ENCODE results near the gene P2RY4. TPM values are rescaled to one million over a fixed set of nuclear protein-coding genes. Genes with fewer than 3 reads are reported as not detected.

The P2RY4 gene
- total and polyA plus RNA-seq, 2 of the 4 experiments (the other 2 are of a cell fraction): 0.14 TPM; not detected in 1

DNA sequence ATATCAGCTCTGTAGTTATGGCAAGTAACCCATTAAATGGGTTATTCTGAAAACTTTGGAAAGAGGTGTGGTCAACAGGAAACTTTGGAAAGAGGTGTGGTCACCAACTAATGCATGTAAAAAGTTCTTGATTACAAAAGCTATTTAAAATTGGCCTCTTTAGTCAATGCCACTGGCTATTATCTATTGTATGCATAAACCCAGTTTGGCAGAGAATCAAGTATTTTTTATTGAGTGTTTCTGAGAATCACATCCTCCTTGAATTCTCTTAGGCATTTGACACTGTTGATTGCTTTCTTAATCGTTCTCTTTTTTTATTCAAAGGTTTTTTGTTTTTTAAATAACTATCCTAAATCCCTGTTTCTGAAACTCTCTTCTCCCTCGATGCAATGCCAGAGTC is 7.5 kb downstream of the P2RY4 start:
- ChIA-PET POLR2A (ENCODE audit: unreplicated experiment) (no interaction called here), CTCF (no interaction called here)
- H4K8ac ChIP-seq (ENCODE audit: low read depth in 2 of 2, low read length in 2 of 2): no peak overlapping the region
- no peak overlapping the region for H3K4me3 ChIP-seq (ENCODE audit: insufficient read depth, low read depth, low read length)
- no peak overlapping the region for H3K27ac ChIP-seq (ENCODE audit: insufficient read depth, low read length)
- no peaks in the 10 kb centered on the region for H3K36me3 ChIP-seq (ENCODE audit: control insufficient read depth, insufficient read depth, low read length)
- dilution Hi-C loops (cut with HindIII; ENCODE audit: low sequenced_read_pairs, unreplicated experiment) (no loop called here), in situ Hi-C loops (cut with MboI; ENCODE audit: low sequenced_read_pairs) (no loop called here), intact Hi-C loops (cut with micrococcal nuclease) (no loop called here)
- no peak overlapping the region for H2AK9ac ChIP-seq (replicated peaks; ENCODE audit: low read depth, low read length, poor library complexity)
- no peak overlapping the region for H4K91ac ChIP-seq (ENCODE audit: insufficient read depth, low read depth, low read length)
- H3K4me2 ChIP-seq (ENCODE audit: low read depth, low read length): no peak overlapping the region
- no peak for TF ChIP-seq MAFK (IDR thresholded peaks at IDR 0.05; ENCODE audit: low read depth, low read length)
- TF ChIP-seq RCOR1 (IDR thresholded peaks at IDR 0.05; ENCODE audit: insufficient replicate concordance, low read length): no peak
- no peak for TF ChIP-seq MXI1 (IDR thresholded peaks at IDR 0.05; ENCODE audit: borderline replicate concordance, low read depth, low read length)
- TF ChIP-seq RFX5 (IDR thresholded peaks at IDR 0.05; ENCODE audit: low read depth, low read length): no peak
- TF ChIP-seq MAZ (IDR thresholded peaks at IDR 0.05; ENCODE audit: borderline replicate concordance, low read depth, low read length): no peak
- no peak for TF ChIP-seq NFE2L2 (IDR thresholded peaks at IDR 0.05; ENCODE audit: low read depth, low read length)
- TF ChIP-seq, protein P1, sequence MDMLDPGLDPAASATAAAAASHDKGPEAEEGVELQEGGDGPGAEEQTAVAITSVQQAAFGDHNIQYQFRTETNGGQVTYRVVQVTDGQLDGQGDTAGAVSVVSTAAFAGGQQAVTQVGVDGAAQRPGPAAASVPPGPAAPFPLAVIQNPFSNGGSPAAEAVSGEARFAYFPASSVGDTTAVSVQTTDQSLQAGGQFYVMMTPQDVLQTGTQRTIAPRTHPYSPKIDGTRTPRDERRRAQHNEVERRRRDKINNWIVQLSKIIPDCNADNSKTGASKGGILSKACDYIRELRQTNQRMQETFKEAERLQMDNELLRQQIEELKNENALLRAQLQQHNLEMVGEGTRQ (IDR thresholded peaks at IDR 0.05; ENCODE audit: low read depth, low read length): no peak
- TF ChIP-seq, protein P2, sequence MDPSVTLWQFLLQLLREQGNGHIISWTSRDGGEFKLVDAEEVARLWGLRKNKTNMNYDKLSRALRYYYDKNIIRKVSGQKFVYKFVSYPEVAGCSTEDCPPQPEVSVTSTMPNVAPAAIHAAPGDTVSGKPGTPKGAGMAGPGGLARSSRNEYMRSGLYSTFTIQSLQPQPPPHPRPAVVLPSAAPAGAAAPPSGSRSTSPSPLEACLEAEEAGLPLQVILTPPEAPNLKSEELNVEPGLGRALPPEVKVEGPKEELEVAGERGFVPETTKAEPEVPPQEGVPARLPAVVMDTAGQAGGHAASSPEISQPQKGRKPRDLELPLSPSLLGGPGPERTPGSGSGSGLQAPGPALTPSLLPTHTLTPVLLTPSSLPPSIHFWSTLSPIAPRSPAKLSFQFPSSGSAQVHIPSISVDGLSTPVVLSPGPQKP (IDR thresholded peaks at IDR 0.05; ENCODE audit: borderline replicate concordance, low read depth, low read length): no peak
- no peak for TF ChIP-seq CEBPB (IDR thresholded peaks at IDR 0.05; ENCODE audit: low read depth, low read length)
- no peak for TF ChIP-seq SMC3 (IDR thresholded peaks at IDR 0.05; ENCODE audit: low read depth, low read length)
- TF ChIP-seq BHLHE40 (IDR thresholded peaks at IDR 0.05; ENCODE audit: low read depth, low read length): no peak
- TF ChIP-seq, protein P3, sequence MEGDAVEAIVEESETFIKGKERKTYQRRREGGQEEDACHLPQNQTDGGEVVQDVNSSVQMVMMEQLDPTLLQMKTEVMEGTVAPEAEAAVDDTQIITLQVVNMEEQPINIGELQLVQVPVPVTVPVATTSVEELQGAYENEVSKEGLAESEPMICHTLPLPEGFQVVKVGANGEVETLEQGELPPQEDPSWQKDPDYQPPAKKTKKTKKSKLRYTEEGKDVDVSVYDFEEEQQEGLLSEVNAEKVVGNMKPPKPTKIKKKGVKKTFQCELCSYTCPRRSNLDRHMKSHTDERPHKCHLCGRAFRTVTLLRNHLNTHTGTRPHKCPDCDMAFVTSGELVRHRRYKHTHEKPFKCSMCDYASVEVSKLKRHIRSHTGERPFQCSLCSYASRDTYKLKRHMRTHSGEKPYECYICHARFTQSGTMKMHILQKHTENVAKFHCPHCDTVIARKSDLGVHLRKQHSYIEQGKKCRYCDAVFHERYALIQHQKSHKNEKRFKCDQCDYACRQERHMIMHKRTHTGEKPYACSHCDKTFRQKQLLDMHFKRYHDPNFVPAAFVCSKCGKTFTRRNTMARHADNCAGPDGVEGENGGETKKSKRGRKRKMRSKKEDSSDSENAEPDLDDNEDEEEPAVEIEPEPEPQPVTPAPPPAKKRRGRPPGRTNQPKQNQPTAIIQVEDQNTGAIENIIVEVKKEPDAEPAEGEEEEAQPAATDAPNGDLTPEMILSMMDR (conservative IDR thresholded peaks at IDR 0.05; ENCODE audit: low read depth, low read length): no peak
- no peak for TF ChIP-seq RAD21 (IDR thresholded peaks at IDR 0.05; ENCODE audit: low read length)
- TF ChIP-seq FOS (IDR thresholded peaks at IDR 0.05; ENCODE audit: low read depth, low read length): no peak
- no peak for TF ChIP-seq CHD1 (IDR thresholded peaks at IDR 0.05; ENCODE audit: low read depth, low read length)
- TF ChIP-seq POLR2A (IDR thresholded peaks at IDR 0.05; ENCODE audit: low read depth, low read length): no peak
- H3K9me3 ChIP-seq (ENCODE audit: control insufficient read depth, insufficient read depth, low read length): no peaks in the 10 kb centered on the region
- no peaks in the 10 kb centered on the region for H3K9me1 ChIP-seq (ENCODE audit: insufficient read depth, low read length)
- H2BK5ac ChIP-seq (ENCODE audit: low read depth, low read length, poor library complexity, severe bottlenecking): no peak overlapping the region
- H4K20me1 ChIP-seq (ENCODE audit: insufficient read depth, low read length): no peaks in the 10 kb centered on the region
- H2BK15ac ChIP-seq (ENCODE audit: low read depth, low read length): no peak overlapping the region
- no peak overlapping the region for H4K5ac ChIP-seq (ENCODE audit: low read depth, low read length)
- no peak overlapping the region for H3K4ac ChIP-seq (ENCODE audit: low read depth, low read length)
- DNase-seq: no peak
- ATAC-seq (ENCODE audit: low read depth): no peak
- no peak overlapping the region for H2BK120ac ChIP-seq (ENCODE audit: low read depth, low read length)
- no peak overlapping the region for H3K56ac ChIP-seq (ENCODE audit: extremely low read depth, insufficient read depth, low read length)
- H3K14ac ChIP-seq (replicated peaks; ENCODE audit: low read depth, low read length): no peak overlapping the region
- H2AFZ ChIP-seq (replicated peaks; ENCODE audit: low read length, poor library complexity): no peak overlapping the region
- BruUV-seq (replicated peaks): no TSS peak
- peaks cover 5% of the 10 kb centered on the region for H3K27me3 ChIP-seq (ENCODE audit: control insufficient read depth, insufficient read depth, low read length)
- H3K79me1 ChIP-seq (ENCODE audit: low read depth in 1 of 2, low read length in 2 of 2): no peaks in the 10 kb centered on the region
- no peak overlapping the region for H3K18ac ChIP-seq (ENCODE audit: low read depth, low read length)
- H3K4me1 ChIP-seq (ENCODE audit: control insufficient read depth, insufficient read depth, low read length): no peaks in the 10 kb centered on the region; the same call in 1 of the 2 replicates
- no peak overlapping the region for H2BK20ac ChIP-seq (ENCODE audit: low read depth, low read length)
- H3K9ac ChIP-seq (ENCODE audit: low read depth, low read length): no peak overlapping the region
- H3K23ac ChIP-seq (ENCODE audit: low read depth, low read length): no peak overlapping the region
- WGBS, 2 experiments (ENCODE audit: extremely low coverage in 2 of 2, insufficient read length in 1 of 2): 29% methylated on average over 1 of the region's 2 CpGs; no CpG with 5 or more reads in 1 of the 2 experiments
- H2AK5ac ChIP-seq (ENCODE audit: low read depth, low read length): no peak overlapping the region

Data from IMR-90 (cell line).